HL-60 (cell line): ENCODE data around the gene FCER2.

ENCODE experiments used
- DNase-seq, 2 experiments: peaks; one replicate each; pipeline ENCODE4 v3.0.0-alpha.2; 2010 to 2020; ENCODE audit warnings: low read depth in 1 of 2, low spot score in 1 of 2
- H3K27ac ChIP-seq: fragments of 250-450 bp; sonication (Bioruptor Pico); replicated peaks from 2 replicates; pipeline ENCODE4 v1.5.1; 2020; ENCODE audit warnings: mild to moderate bottlenecking, moderate library complexity
- H3K27me3 ChIP-seq: fragments of 250-450 bp; sonication (Bioruptor Pico); 2 replicates; pipeline ENCODE4 v1.5.1; 2021; ENCODE audit warnings: mild to moderate bottlenecking, moderate library complexity; ENCODE audit not compliant: insufficient read depth, poor library complexity, severe bottlenecking
- H3K4me3 ChIP-seq: replicated peaks from 2 replicates; pipeline ENCODE4 v1.5.1; 2011; ENCODE audit warnings: mild to moderate bottlenecking, control low read depth, low read length; ENCODE audit not compliant: insufficient read depth
- GABPA ChIP-seq: IDR thresholded peaks from 2 replicates; pipeline ENCODE4 v1.6.1; 2012; ENCODE audit warnings: low read depth
- POLR2AphosphoS5 ChIP-seq: IDR thresholded peaks from 2 replicates; pipeline ENCODE4 v1.6.1; 2012; ENCODE audit warnings: low read depth
- SPI1 ChIP-seq: IDR thresholded peaks from 2 replicates; pipeline ENCODE4 v1.6.1; 2012; ENCODE audit warnings: low read depth, mild to moderate bottlenecking, borderline replicate concordance
- TF ChIP-seq, protein P1 (sequence below): IDR thresholded peaks from 2 replicates; pipeline ENCODE4 v1.6.1; 2012; ENCODE audit warnings: low read depth; ENCODE audit not compliant: insufficient replicate concordance
- TF ChIP-seq, protein P2 (sequence below): IDR thresholded peaks from one replicate; pipeline ENCODE4 v1.5.1; 2011; ENCODE audit warnings: low read length, control low read depth, inconsistent platforms; ENCODE audit not compliant: insufficient read depth

FCER2 gene

GRCh38 chr19:7742575-7742974 lies 40.6 kb upstream of the FCER2 start:
- Histone ChIP-seq H3K4me3 (no peak overlapping the region), H3K27ac (no peak overlapping the region), H3K27me3 (no peaks in the 10 kb centered on the region)
- DNase-seq: no peak
- no peak for TF ChIP-seq POLR2AphosphoS5
- TF ChIP-seq GABPA: no peak
- no peak for TF ChIP-seq SPI1
- TF ChIP-seq, protein P1, sequence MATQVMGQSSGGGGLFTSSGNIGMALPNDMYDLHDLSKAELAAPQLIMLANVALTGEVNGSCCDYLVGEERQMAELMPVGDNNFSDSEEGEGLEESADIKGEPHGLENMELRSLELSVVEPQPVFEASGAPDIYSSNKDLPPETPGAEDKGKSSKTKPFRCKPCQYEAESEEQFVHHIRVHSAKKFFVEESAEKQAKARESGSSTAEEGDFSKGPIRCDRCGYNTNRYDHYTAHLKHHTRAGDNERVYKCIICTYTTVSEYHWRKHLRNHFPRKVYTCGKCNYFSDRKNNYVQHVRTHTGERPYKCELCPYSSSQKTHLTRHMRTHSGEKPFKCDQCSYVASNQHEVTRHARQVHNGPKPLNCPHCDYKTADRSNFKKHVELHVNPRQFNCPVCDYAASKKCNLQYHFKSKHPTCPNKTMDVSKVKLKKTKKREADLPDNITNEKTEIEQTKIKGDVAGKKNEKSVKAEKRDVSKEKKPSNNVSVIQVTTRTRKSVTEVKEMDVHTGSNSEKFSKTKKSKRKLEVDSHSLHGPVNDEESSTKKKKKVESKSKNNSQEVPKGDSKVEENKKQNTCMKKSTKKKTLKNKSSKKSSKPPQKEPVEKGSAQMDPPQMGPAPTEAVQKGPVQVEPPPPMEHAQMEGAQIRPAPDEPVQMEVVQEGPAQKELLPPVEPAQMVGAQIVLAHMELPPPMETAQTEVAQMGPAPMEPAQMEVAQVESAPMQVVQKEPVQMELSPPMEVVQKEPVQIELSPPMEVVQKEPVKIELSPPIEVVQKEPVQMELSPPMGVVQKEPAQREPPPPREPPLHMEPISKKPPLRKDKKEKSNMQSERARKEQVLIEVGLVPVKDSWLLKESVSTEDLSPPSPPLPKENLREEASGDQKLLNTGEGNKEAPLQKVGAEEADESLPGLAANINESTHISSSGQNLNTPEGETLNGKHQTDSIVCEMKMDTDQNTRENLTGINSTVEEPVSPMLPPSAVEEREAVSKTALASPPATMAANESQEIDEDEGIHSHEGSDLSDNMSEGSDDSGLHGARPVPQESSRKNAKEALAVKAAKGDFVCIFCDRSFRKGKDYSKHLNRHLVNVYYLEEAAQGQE: no peak
- TF ChIP-seq, protein P2, sequence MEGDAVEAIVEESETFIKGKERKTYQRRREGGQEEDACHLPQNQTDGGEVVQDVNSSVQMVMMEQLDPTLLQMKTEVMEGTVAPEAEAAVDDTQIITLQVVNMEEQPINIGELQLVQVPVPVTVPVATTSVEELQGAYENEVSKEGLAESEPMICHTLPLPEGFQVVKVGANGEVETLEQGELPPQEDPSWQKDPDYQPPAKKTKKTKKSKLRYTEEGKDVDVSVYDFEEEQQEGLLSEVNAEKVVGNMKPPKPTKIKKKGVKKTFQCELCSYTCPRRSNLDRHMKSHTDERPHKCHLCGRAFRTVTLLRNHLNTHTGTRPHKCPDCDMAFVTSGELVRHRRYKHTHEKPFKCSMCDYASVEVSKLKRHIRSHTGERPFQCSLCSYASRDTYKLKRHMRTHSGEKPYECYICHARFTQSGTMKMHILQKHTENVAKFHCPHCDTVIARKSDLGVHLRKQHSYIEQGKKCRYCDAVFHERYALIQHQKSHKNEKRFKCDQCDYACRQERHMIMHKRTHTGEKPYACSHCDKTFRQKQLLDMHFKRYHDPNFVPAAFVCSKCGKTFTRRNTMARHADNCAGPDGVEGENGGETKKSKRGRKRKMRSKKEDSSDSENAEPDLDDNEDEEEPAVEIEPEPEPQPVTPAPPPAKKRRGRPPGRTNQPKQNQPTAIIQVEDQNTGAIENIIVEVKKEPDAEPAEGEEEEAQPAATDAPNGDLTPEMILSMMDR: no peak

- TF ChIP-seq GABPA: no peak
- no peak for TF ChIP-seq POLR2AphosphoS5
- TF ChIP-seq, protein P2: no peak
- TF ChIP-seq, protein P1: no peak
- no peak for TF ChIP-seq SPI1
- Histone ChIP-seq H3K4me3 (no peak overlapping the region), H3K27me3 (no peaks in the 10 kb centered on the region), H3K27ac (no peak overlapping the region)
- no peak for DNase-seq
These were observed 38.7 kb upstream of the FCER2 start for GRCh38 chr19:7740682-7741054.

- Histone ChIP-seq H3K27ac (no peak overlapping the region), H3K4me3 (no peak overlapping the region), H3K27me3 (no peaks in the 10 kb centered on the region)
- no peak for DNase-seq
- TF ChIP-seq, protein P1: no peak
- no peak for TF ChIP-seq SPI1
- TF ChIP-seq, protein P2: no peak
- TF ChIP-seq GABPA: no peak
- no peak for TF ChIP-seq POLR2AphosphoS5
These were observed 38.1 kb upstream of the FCER2 start for GRCh38 chr19:7739801-7740681.
